Measurements from ENCODE around the gene SEC14L2.

SEC14L2 gene

DNA sequence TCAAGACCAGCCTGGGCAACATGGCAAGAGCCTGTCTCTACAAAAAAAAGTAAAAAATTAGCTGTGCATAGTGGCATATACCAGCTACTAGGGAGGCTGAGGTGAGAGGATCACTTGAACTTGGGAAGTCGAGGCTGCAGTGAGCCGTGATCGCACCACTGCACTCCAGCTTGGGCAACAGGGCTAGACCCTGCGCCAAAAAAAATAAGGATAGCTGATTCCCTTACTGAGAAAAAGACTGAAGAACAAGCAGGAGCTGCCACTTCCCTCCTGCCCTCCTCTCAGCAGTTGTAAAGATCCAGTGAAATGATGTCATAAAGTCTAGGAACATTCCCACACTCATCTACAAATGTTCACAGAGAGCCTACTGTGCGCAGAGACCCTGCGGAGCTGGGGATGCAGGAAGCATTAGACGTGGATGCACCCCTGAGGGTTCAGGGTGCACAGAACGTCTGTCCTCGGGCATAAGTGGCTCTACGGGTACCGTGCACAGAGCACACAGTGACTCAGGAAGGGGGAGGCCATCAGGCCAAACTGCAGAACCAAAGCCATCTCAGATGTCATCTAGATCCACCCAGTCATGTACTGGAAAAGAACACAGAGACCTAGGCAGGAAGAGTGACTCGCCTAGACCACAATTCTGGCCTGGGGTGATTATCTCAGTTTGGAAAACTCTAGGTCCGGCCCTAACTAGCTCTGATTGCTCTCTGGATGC lies 11.7 kb downstream of the SEC14L2 start:
- DNase-seq, result no peak

- no peak for DNase-seq
These were observed 15.0 kb downstream of the SEC14L2 start for GRCh38 chr22:30411780-30412179.

DNA sequence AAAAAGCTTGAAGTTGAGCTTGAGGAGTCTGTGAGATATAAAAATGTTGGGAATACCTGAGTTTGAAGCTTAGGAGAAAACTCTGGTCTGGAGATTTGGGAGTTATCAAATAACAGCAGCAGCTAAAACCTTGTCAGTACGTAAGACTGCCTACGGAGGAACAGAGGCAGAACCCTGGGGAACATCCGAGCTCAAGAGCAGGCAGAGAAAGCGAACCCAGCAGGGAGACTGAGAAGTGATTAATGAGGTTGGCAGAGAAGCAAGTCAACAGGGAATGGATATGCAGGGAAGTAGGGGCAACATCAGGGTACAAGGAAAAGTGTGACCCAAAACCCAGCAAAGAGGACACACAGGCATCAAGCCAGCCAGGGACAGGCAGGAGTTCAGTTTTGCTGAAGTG lies 16.2 kb downstream of the SEC14L2 start:
- DNase-seq, result no peak

DNA sequence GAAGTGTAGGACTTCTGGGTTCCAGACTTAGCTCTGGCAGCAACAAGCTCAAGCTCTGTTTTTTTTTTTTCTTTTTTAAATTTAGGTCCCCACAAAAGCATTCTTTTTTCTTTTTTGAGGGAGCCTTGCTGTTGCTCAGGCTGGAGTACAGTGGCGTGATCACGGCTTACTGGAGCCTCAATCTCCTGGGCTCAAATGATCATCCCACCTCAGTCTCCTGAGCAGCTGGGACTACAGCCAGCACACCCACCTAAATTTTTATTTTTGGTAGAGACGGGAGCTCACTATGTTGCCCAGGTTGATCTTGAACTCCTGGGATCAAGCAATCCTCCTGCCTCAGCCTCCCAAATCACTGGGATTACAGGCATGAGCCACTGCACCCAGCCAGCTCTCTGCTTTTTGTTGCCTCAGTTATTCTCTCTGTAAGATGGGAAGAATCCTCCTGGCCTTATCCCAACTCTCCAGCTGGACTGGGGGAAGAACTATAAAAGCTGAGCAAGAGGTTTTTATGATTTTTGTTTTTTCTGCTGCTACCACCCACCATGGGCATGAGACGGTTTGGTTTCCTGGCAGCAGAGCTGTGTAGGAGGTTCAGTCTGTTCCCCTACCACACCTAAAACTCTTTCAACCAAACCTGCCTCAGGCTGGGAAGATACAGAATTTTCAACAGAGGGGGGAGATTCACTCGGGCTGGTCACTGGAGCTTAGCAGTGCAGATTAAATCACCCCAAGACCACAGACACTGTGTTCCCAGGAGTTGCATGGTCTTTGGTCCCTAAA lies 17.1 kb downstream of the SEC14L2 start:
- DNase-seq, result no peak

GRCh38 chr22:30414525-30415047 lies 17.8 kb downstream of the SEC14L2 start:
- DNase-seq, result no peak

- DNase-seq, result no peak
These were observed 19.6 kb downstream of the SEC14L2 start for GRCh38 chr22:30416403-30416802.

DNA sequence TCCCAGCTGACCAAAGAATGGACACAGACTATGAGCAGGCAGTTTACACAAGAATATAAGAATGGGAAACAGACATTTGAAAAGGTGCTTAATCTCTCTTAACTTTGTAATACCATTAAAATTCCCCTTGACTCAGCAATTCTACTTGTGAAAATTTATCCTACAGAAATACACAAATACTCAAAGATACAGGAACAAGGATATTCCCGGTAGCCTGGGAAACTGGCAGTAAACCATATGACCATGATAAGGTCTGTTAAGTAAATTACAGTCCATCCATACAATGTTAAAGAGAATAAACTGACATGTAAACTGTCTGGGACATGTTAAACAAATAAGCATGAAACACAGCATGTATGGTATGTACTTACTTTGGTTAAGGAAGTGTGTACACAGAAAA lies 20.0 kb downstream of the SEC14L2 start:
- DNase-seq, result no peak

DNA sequence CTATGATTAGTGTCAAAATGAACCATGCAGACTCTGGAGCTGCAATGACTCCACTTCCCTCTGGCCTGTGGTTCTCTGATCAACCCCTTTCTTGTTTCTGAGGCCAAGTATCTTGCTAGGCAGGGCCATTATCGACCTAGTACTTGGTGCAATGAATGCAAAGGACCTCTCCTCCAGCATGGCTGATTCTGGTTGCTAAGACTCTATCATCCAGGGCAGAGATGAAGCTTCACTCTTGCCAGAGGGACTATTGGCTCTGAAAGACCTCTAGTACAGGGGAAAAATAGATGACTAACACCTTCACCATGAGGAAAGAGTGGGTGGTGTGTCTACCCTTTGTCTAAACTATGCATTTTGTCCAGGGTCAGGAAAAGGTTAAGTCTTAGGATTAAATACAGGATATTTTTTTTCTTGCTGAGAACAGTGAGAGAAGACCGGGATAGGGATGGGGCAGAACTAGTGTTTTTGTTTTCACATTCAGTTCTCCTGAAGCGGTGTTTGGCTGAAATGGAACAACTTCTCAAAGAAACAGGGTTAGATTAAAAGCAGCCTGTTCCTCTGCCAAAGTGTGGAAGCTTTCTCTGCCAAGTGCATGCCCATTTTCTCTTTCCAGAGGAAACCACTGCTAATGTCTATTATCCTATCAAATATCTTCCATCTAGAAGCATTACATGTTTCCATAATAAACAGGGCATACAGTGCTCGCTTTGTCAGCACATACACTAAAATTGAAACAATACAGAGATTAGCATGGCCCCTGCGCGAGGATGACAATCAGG lies 23.7 kb downstream of the SEC14L2 start:
- DNase-seq, result no peak

- DNase-seq, result no peak
These were observed 25.1 kb downstream of the SEC14L2 start for GRCh38 chr22:30421695-30422480.

DNA sequence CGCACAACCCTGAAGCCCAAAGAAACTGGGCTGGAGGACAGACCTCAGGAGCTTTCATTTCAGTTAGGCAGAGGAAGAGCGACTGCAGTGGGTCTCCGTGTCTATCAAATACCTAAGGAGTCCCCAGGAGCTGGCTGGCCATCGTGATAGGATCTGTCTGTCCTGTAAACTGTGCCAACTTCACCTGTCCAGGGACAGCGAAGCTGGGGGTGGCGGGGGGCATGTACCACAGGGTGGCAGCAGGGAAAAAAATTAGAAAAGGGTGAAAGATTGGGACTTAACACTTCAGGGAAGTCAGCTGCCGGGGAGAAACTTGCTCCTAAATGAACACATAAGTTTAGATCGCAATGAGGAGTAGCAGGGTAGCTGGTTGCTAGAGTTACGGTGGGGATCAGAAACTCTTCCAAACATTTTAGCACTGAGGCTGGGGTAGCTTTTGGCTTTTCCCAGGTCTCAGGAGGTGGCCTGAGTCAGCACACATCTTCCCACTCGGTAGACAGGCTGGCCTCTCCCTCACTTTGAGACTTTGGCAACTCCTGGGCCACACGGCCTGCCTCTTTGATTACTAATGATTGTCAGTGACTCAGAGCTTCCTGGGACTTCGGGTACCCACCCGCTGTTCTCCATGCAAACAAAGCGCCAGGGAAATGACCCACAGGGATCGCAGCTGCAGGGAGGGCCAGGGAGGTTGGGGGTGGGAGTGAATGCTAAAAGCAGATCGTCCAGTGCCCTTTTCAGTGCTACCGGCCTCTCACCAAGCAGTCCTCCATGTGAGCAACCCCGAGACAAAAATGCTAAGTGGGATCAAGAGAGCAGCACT lies 25.9 kb downstream of the SEC14L2 start:
- DNase-seq, result peak in 1 of 2 donors; percentile 40

DNA sequence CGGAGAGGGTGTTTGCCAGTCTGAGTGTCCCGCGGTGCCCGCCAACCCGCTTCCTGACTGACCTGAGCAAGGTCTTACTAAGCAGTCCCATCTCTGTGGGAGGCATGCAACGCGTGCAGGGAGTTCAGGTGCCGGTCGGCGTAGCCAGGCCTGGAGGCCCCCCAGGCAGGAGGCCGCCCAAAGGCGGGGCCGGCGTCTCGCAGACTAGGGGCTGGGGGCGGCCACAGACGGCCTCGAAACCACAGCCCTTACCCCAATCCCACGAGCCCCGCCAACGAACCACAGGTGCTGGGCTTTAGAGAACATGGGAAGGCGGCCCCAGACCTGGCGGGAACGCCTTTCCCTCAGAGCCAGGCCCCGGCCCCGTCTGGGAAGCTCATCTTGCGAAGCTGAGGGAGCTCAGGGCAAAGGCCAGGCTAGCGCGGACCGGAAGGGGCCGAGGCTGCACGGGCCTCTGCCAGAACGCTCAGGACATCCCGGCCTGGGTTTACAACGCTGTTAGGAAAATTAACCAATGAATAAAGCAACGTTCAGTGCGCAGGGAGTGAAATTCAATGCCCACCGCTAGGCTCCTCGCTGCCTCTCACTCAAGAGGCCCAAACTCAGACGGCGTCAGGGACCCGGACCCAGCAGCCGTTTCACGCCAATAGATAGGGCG lies 26.6 kb downstream of the SEC14L2 start:
- peak in 1 of 2 donors; percentile 33 for DNase-seq

DNA sequence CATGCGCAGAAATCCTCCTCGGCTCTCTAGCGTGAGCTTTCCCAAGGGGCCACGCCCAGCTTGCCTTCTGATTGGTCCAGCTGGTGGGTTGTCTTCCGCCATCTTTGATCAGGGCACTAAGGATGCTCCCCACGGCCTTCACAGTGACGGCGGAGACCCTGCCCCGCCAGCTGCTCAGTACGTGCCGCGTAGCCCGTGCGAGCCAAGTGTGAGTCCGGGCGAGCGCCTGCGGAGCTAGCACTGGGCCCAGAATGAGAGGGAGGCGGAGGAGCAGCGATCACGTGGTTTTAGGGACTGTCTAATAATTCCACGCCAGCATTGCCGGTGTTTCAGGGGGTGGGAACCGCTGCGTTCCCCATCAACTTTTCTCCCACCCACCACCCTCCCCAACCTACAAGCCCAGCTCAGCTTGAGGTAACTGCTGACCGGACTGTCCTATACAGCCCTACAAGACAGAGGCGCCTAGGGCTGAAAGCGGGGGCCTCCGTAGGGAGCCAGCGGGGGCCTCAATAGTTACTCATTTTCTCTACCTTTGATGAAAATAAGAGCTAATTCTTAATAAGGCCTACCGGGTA lies 27.2 kb downstream of the SEC14L2 start:
- peak; percentile 99 to 100 for DNase-seq

GRCh38 chr22:30424534-30425326 lies 27.9 kb downstream of the SEC14L2 start:
- DNase-seq, result no peak

DNA sequence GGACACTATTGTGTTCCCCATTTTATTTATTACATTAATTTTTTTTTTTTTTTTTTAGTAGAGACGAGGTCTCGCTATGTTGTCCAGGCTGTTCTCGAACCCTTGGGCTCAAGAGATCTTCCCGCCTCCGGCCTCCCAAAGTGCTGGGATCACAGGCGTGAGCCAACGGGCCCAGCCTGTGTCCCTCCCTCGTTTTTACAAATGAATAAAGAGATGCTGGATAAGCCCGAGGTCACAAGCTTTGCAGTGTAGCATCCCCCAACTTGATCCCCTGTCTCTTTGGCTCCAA lies 28.5 kb downstream of the SEC14L2 start:
- no peak for DNase-seq

GRCh38 chr22:30425616-30426387 lies 29.0 kb downstream of the SEC14L2 start, which contains the start of gene MTFP1:
Gene MTFP1 (plus strand): TSS chr22:30425768. CDS start chr22:30425880, 112 bp downstream.
- DNase-seq, result peak; percentile 51 to 54

GRCh38 chr22:30426388-30427353 lies 29.9 kb downstream of the SEC14L2 start:
- DNase-seq, result peak; percentile 88 to 90

DNA sequence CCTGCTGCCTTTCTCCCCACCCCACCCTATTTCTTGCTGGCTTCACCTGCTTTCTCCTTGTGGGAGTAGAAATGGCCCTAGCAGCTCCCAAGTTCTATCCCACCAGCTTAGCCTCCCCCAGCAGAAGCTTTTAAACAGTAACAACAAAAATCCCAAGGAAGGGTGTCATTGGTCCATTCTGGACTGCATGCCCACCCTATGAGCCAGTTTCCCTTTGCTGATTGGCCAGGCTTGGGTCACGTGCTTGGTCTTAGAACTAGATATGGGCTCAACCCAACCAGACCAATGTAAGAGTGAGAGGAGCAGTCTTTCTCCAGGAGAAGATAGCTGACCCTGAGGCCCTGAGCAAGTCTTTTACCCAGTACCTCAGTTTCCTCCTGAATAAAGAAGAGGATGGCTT lies 31.1 kb downstream of the SEC14L2 start:
- no peak for DNase-seq

- DNase-seq, result no peak
These were observed 33.1 kb downstream of the SEC14L2 start for GRCh38 chr22:30429887-30430286.

Data from CD4-positive, alpha-beta T cell treated with Interleukin-4 for 1 hour (primary cell).